BE2C (cell line): ENCODE measurements around the gene DRC7.
"Not testable (repeated sequence)": the region's sequence is repeated elsewhere in the genome, so short reads cannot be mapped to it uniquely, and the experiment has no call there.

Experiments used
- DNase-seq: peaks from one replicate; pipeline ENCODE4 v3.0.0-alpha.2; 2020
- H3K27me3 ChIP-seq: fragments of 250-450 bp; sonication (Bioruptor Pico); 2 replicates; pipeline ENCODE4 v1.5.1; 2020; ENCODE audit warnings: mild to moderate bottlenecking
- H3K36me3 ChIP-seq: fragments of 250-450 bp; sonication (Bioruptor Pico); 2 replicates; pipeline ENCODE4 v1.5.1; 2020; ENCODE audit warnings: mild to moderate bottlenecking
- H3K4me1 ChIP-seq: fragments of 250-450 bp; sonication (Bioruptor Pico); 2 replicates; pipeline ENCODE4 v1.5.1; 2020
- H3K4me3 ChIP-seq: 2 replicates; pipeline ENCODE4 v1.5.1; 2011; ENCODE audit warnings: low read depth, low read length
- H3K9me3 ChIP-seq: fragments of 250-450 bp; sonication (Bioruptor Pico); 2 replicates; pipeline ENCODE4 v1.5.1; 2020
- CTCF ChIP-seq: IDR thresholded peaks from 2 replicates; pipeline ENCODE4 v1.5.1; 2012; ENCODE audit warnings: mild to moderate bottlenecking, low read depth, low read length

The DRC7 gene

GRCh38 chr16:57707331-57707730 is 12.7 kb downstream of the DRC7 start:
- Histone ChIP-seq H3K4me1 (no peaks in the 10 kb centered on the region; the same call in 1 of the 2 replicates), H3K27me3 (no peaks in the 10 kb centered on the region), H3K36me3 (no peaks in the 10 kb centered on the region), H3K9me3 (no peaks in the 10 kb centered on the region), H3K4me3 (no peak overlapping the region)
- DNase-seq: no peak
- no peak for TF ChIP-seq CTCF

DNA sequence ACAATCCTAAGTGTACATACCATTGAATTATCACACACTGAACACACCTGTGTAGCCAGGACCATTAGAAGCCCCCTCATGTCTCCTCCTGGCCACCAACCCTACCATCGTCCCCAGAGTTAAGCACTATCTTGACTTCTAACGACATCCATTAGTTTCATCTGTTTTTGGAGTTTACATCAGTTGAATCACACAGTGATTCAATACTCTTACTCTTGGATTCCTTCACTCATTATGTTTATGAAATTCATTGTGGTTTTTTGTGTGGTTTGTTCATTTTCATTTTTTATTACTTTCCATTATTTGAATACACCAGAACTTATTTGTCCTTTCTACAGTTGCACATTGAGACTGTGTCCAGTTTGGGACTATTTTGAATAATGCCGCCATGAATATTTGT is 13.6 kb downstream of the DRC7 start:
- Histone ChIP-seq H3K27me3 (no peaks in the 10 kb centered on the region), H3K9me3 (no peaks in the 10 kb centered on the region), H3K4me1 (no peaks in the 10 kb centered on the region; the same call in 1 of the 2 replicates), H3K36me3 (no peaks in the 10 kb centered on the region), H3K4me3 (no peak overlapping the region)
- no peak for DNase-seq
- TF ChIP-seq CTCF: no peak

GRCh38 chr16:57709663-57710062 is 15.1 kb downstream of the DRC7 start:
- no peaks in the 10 kb centered on the region for H3K27me3 ChIP-seq
- TF ChIP-seq CTCF: no peak
- no peak for DNase-seq

DNA sequence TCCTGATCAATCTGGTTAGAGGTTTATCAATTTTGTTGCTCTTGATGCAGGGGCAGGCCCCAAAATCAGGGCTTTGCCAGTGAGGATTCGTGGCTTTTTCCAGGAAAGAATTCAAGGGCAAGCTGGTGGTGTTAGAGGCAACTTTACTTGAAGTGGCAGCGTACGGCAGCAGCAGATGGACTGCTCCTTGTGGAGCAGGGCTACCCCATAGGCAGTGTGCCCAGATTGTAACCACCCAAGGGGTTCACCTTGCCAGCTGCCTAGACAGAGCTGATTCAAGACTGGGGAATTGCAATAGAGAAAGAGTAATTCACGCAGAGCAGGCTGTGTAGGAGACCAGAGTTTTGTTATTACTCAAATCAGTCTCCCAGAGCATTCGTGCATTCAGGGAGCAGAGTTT is 16.7 kb downstream of the DRC7 start:
- no peak overlapping the region for H3K4me3 ChIP-seq
- H3K36me3 ChIP-seq: no peaks in the 10 kb centered on the region
- H3K4me1 ChIP-seq: no peaks in the 10 kb centered on the region; the same call in 1 of the 2 replicates
- DNase-seq: no peak
- H3K9me3 ChIP-seq: no peaks in the 10 kb centered on the region
- H3K27me3 ChIP-seq: no peaks in the 10 kb centered on the region
- TF ChIP-seq CTCF: no peak

More at GRCh38 chr16:57709663-57710062, 15.1 kb downstream of the DRC7 start:
- no peak overlapping the region for H3K4me3 ChIP-seq
- H3K36me3 ChIP-seq: no peaks in the 10 kb centered on the region
- no peaks in the 10 kb centered on the region for H3K9me3 ChIP-seq
- no peaks in the 10 kb centered on the region; the same call in 1 of the 2 replicates for H3K4me1 ChIP-seq

GRCh38 chr16:57711993-57712392 is 17.4 kb downstream of the DRC7 start:
- Histone ChIP-seq H3K4me1 (no peaks in the 10 kb centered on the region; the same call in 1 of the 2 replicates), H3K4me3 (no peak overlapping the region), H3K36me3 (no peaks in the 10 kb centered on the region), H3K27me3 (no peaks in the 10 kb centered on the region), H3K9me3 (no peaks in the 10 kb centered on the region)
- TF ChIP-seq CTCF: no peak
- DNase-seq: no peak

DNA sequence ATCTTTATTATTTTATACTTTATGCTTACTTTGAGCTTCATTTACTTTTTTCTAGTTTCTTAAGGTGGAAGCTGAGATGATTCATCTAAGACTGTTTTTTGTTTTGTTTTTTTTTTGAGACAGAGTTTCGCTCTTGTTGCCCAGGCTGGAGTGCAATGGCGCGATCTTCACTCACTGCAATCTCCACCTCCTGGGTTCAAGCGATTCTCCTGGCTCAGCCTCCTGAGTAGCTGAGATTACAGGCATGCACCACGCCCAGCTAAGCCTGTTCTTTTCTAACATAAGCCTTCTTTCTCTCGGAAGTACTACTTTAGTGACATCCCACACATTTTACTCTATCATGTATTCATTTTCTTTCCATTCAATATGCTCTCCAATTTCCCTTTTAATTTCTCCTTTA is 18.0 kb downstream of the DRC7 start:
- not testable (repeated sequence) for H3K27me3 ChIP-seq, H3K36me3 ChIP-seq, DNase-seq, H3K4me3 ChIP-seq, H3K9me3 ChIP-seq, H3K4me1 ChIP-seq

DNA sequence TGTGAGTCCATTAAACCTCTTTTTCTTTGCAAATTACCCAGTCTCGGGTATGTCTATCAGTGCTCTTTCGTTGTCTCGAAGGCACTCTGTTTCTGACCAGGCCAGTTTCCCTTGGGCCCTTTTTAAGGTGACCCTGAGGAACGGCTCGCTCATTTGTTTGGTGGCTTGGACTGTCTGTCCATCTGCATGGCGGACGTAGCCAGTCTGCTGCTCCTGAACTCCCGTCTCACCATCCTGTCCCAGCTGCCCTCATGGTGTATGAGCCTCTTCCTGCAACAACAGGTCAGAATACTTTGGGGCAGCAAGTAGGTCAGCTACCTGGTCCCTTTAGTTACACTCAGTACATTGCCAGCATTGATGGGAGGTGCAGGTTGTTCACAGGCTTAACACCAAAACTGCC is 19.0 kb downstream of the DRC7 start:
- Histone ChIP-seq H3K36me3 (no peaks in the 10 kb centered on the region), H3K9me3 (no peaks in the 10 kb centered on the region), H3K4me3 (no peak overlapping the region), H3K27me3 (no peaks in the 10 kb centered on the region), H3K4me1 (no peaks in the 10 kb centered on the region; the same call in 1 of the 2 replicates)
- no peak for TF ChIP-seq CTCF
- DNase-seq: no peak
